HG03025 (cell line): ENCODE results near the gene PA2G4.

Experiments used
- ATAC-seq: cut with Tn5 transposase; IDR thresholded peaks from one replicate; pipeline ENCODE4 v1.9.1; 2021; ENCODE audit warnings: mild to moderate bottlenecking, moderate library complexity; ENCODE audit not compliant: unreplicated experiment, low FRiP score

PA2G4 gene

DNA sequence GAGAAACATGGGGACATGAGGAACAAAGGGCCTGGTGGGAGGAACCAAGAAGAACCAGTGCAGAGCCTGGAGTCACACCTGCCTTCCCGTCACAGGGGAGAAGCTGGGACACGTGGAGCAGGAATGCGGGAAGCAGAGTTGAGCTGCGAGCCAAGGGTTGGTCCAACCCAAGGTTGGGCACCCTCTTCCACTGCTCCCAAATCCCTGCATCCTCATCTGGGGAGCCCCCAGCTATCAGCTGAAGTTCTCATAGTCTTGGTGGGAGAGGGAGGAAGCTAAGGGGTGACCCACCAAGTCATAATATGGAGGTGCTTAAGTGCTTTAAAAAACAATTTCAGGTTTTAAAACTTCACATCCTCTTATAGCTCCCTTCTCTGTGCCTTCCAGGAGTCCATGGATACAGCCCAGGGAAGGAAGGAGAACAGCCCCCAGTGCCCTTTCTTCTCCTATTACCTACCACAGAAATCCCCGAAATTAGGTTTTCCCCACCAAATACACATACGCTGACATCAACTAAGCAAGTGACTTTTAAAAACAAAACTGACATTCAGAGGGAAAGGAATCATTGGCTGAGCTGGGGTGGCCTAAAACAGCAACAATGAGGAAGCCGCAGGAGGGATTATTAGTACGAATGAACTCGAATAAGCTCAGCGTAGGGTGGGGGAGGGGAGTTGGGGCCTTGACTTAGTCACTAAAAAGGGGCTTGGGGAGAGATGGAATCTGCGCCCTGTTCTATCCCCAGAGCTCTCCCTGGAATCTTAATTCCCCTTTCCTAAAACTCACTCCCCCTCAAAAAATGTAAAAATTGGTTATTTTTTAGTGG, 58.3 kb downstream of the PA2G4 start:
- ATAC-seq = no peak
